ENCODE measurements around the gene SERPINI2. TPM values are rescaled to one million over a fixed set of nuclear protein-coding genes. Genes with fewer than 3 reads are reported as not detected.

Gene SERPINI2
- total and polyA plus RNA-seq, 2 of the 13 experiments (the other 11 are each of a cell fraction or from before 2014, with no cell fraction given), result not detected

DNA sequence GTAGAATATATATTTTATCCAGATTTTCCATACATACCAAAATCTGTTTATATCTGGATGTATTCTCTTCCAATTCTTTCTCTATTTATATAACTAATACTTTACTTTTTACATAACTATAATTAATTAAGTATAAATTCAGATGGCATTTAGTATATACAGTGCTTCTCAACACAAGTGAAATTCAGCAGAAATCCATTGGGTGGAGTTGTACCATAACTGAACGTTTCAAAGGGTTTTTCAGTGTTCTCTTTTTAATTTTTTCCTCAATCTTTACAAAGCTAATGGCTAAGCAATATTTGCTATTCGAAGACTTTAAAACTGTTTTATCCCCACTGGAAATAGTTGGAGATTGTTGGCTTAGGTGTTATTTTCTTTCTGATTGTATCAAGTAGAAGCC, 79.8 kb downstream of the SERPINI2 start:
- WGBS (ENCODE audit: low lambda C conversion rate), result 2% methylated on average over 2 of the region's 2 CpGs
- intact Hi-C loops (cut with micrococcal nuclease; ENCODE audit: unreplicated experiment), result no loop called here

More for the DNA sequence above, 79.8 kb downstream of the SERPINI2 start:
- ChIA-PET CTCF (ENCODE audit: low intra/inter-chr PET ratio, low total read pairs) (no interaction called here), POLR2A (no interaction called here)
- Histone ChIP-seq H2AFZ (ENCODE audit: low read length) (no peak overlapping the region), H3K4me1 (ENCODE audit: insufficient read depth, low read length) (no peaks in the 10 kb centered on the region), H3K27ac (ENCODE audit: extremely low read length, insufficient read depth, low read length) (no peak overlapping the region), H3K4me3 (replicated peaks in 1 of 3; ENCODE audit: insufficient read depth in 1 of 3, low read depth in 2 of 3, low read length in 3 of 3) (no peak overlapping the region), H3K9ac (ENCODE audit: insufficient read depth, low read depth, low read length) (no peak overlapping the region), H3K9me3 (ENCODE audit: low read length) (no peaks in the 10 kb centered on the region), H3K27me3 (ENCODE audit: control insufficient read depth in 1 of 2, insufficient read depth in 2 of 2, low read length in 2 of 2) (no peaks in the 10 kb centered on the region; a peak in 1 of 5 replicates), H3K4me2 (ENCODE audit: low read depth, low read length) (no peak overlapping the region), H3K36me3 (replicated peaks in 1 of 2; ENCODE audit: control insufficient read depth in 1 of 2, insufficient read depth in 2 of 2, low read length in 2 of 2) (no peaks in the 10 kb centered on the region), H3K79me2 (ENCODE audit: insufficient read depth, low read length) (no peaks in the 10 kb centered on the region), H4K20me1 (ENCODE audit: insufficient read depth, low read length) (no peaks in the 10 kb centered on the region)
- in situ Hi-C loops (cut with HindIII; ENCODE audit: extremely low pct_ligation_motif_present, low pct_unique_long_range_greater_than_20kb), result no loop called here
- no peak for TF ChIP-seq EHMT2 (IDR thresholded peaks at IDR 0.05; ENCODE audit: borderline replicate concordance, low read depth, low read length)
- TF ChIP-seq FOXA3 (CRISPR knock-in tag; IDR thresholded peaks at IDR 0.05), result no peak
- TF ChIP-seq RAD21 (CRISPR knock-in tag; IDR thresholded peaks at IDR 0.05), result no peak
- peak; percentile 36; the same call in 1 of the 2 replicates for TF ChIP-seq STAG1 (CRISPR knock-in tag; IDR thresholded peaks at IDR 0.05)
- no peak for TF ChIP-seq NAIF1 (CRISPR knock-in tag; IDR thresholded peaks at IDR 0.05; ENCODE audit: borderline replicate concordance)
- BruUV-seq (replicated peaks), result no TSS peak
- FAIRE-seq (no peak), ATAC-seq (no peak), DNase-seq (ENCODE audit: low spot score) (peak; percentile 1)

Other genes with a start within 250 kb of the SERPINI2 start
- gene ZBBX, start 93.7 kb downstream of the SERPINI2 start, total RNA-seq (2016; rRNA removed; fragmentation: Illumina TruSeq; extraction: Trizol), result not detected in 2 replicates
- gene ZBBX, start 93.7 kb downstream of the SERPINI2 start, polyA plus RNA-seq (2011; rRNA removed), result not detected in 2 replicates
- 0.04 TPM in 1 of 2 replicates, not detected in the other for gene WDR49, start 179.9 kb upstream of the SERPINI2 start, total RNA-seq (2016; rRNA removed; fragmentation: Illumina TruSeq; extraction: Trizol)
- not detected in 2 replicates for gene WDR49, start 179.9 kb upstream of the SERPINI2 start, polyA plus RNA-seq (2011; rRNA removed)